ENCODE measurements around the gene DEFB108B. TPM values are rescaled to one million over a fixed set of nuclear protein-coding genes. Genes with fewer than 3 reads are reported as not detected.
"Not testable (repeated sequence)": the region's sequence is repeated elsewhere in the genome, so short reads cannot be mapped to it uniquely, and the experiment has no call there.

The DEFB108B gene
- total RNA-seq, 1 donor from 2014 or later: not detected

GRCh38 chr11:71796781-71797180 is 36.2 kb upstream of the DEFB108B start:
- H3K4me3 ChIP-seq (ENCODE audit: low read depth, low read length); FAIRE-seq; H3K27me3 ChIP-seq (ENCODE audit: control insufficient read depth, insufficient read depth, low read length); H3K36me3 ChIP-seq (ENCODE audit: control insufficient read depth, insufficient read depth, low read length): not testable (repeated sequence)
- peak; percentile 59 for DNase-seq (ENCODE audit: low read depth)

GRCh38 chr11:71799556-71800128 is 33.4 kb upstream of the DEFB108B start:
- H3K4me3 ChIP-seq (ENCODE audit: low read depth, low read length); FAIRE-seq; H3K27me3 ChIP-seq (ENCODE audit: control insufficient read depth, insufficient read depth, low read length); DNase-seq (ENCODE audit: low read depth); H3K36me3 ChIP-seq (ENCODE audit: control insufficient read depth, insufficient read depth, low read length): not testable (repeated sequence)

GRCh38 chr11:71800335-71800953 is 32.6 kb upstream of the DEFB108B start:
- TF ChIP-seq CTCF (IDR thresholded peaks at IDR 0.05; ENCODE audit: insufficient read depth, low read length, severe bottlenecking): peak; percentile 86
- FAIRE-seq; H3K36me3 ChIP-seq (ENCODE audit: control insufficient read depth, insufficient read depth, low read length); H3K27me3 ChIP-seq (ENCODE audit: control insufficient read depth, insufficient read depth, low read length); H3K4me3 ChIP-seq (ENCODE audit: low read depth, low read length): not testable (repeated sequence)
- DNase-seq (ENCODE audit: low read depth): peak; percentile 62

GRCh38 chr11:71801026-71801425 is 32.0 kb upstream of the DEFB108B start:
- not testable (repeated sequence) for H3K27me3 ChIP-seq (ENCODE audit: control insufficient read depth, insufficient read depth, low read length); DNase-seq (ENCODE audit: low read depth); H3K36me3 ChIP-seq (ENCODE audit: control insufficient read depth, insufficient read depth, low read length); FAIRE-seq; H3K4me3 ChIP-seq (ENCODE audit: low read depth, low read length)

GRCh38 chr11:71802874-71803273 is 30.1 kb upstream of the DEFB108B start:
- not testable (repeated sequence) for DNase-seq (ENCODE audit: low read depth); H3K4me3 ChIP-seq (ENCODE audit: low read depth, low read length); FAIRE-seq; H3K27me3 ChIP-seq (ENCODE audit: control insufficient read depth, insufficient read depth, low read length); H3K36me3 ChIP-seq (ENCODE audit: control insufficient read depth, insufficient read depth, low read length)

- not testable (repeated sequence) for FAIRE-seq; H3K36me3 ChIP-seq (ENCODE audit: control insufficient read depth, insufficient read depth, low read length); H3K27me3 ChIP-seq (ENCODE audit: control insufficient read depth, insufficient read depth, low read length); DNase-seq (ENCODE audit: low read depth); H3K4me3 ChIP-seq (ENCODE audit: low read depth, low read length)
Measured at GRCh38 chr11:71804158-71804947, 28.6 kb upstream of the DEFB108B start.

GRCh38 chr11:71812529-71812928 is 20.5 kb upstream of the DEFB108B start:
- DNase-seq (ENCODE audit: low read depth); H3K4me3 ChIP-seq (ENCODE audit: low read depth, low read length); H3K27me3 ChIP-seq (ENCODE audit: control insufficient read depth, insufficient read depth, low read length); FAIRE-seq; H3K36me3 ChIP-seq (ENCODE audit: control insufficient read depth, insufficient read depth, low read length): not testable (repeated sequence)

- not testable (repeated sequence) for FAIRE-seq; H3K36me3 ChIP-seq (ENCODE audit: control insufficient read depth, insufficient read depth, low read length); H3K27me3 ChIP-seq (ENCODE audit: control insufficient read depth, insufficient read depth, low read length)
- H3K4me3 ChIP-seq (ENCODE audit: low read depth, low read length): peak overlapping the region; percentile 49
- peak; percentile 66 for TF ChIP-seq CTCF (IDR thresholded peaks at IDR 0.05; ENCODE audit: insufficient read depth, low read length, severe bottlenecking)
- DNase-seq (ENCODE audit: low read depth): peak; percentile 52
Measured at GRCh38 chr11:71813481-71814355, 19.3 kb upstream of the DEFB108B start.

GRCh38 chr11:71821539-71821938 is 11.5 kb upstream of the DEFB108B start:
- DNase-seq (ENCODE audit: low read depth); H3K4me3 ChIP-seq (ENCODE audit: low read depth, low read length); H3K36me3 ChIP-seq (ENCODE audit: control insufficient read depth, insufficient read depth, low read length); H3K27me3 ChIP-seq (ENCODE audit: control insufficient read depth, insufficient read depth, low read length); FAIRE-seq: not testable (repeated sequence)

GRCh38 chr11:71829247-71829646 is 3.8 kb upstream of the DEFB108B start:
- H3K27me3 ChIP-seq (ENCODE audit: control insufficient read depth, insufficient read depth, low read length); DNase-seq (ENCODE audit: low read depth); H3K36me3 ChIP-seq (ENCODE audit: control insufficient read depth, insufficient read depth, low read length); H3K4me3 ChIP-seq (ENCODE audit: low read depth, low read length); FAIRE-seq: not testable (repeated sequence)

- H3K36me3 ChIP-seq (ENCODE audit: control insufficient read depth, insufficient read depth, low read length); H3K27me3 ChIP-seq (ENCODE audit: control insufficient read depth, insufficient read depth, low read length); DNase-seq (ENCODE audit: low read depth); FAIRE-seq; H3K4me3 ChIP-seq (ENCODE audit: low read depth, low read length): not testable (repeated sequence)
Measured at GRCh38 chr11:71829686-71830085, 3.3 kb upstream of the DEFB108B start.
